Upper lobe of left lung (tissue), 6 donors: ENCODE data around the gene INTS4. TPM values are rescaled to one million over a fixed set of nuclear protein-coding genes. Genes with fewer than 3 reads are reported as not detected.

Experiments
- ATAC-seq, 2 donors: fragments of 200-7000 bp; cut with Tn5 transposase; one replicate each; pipeline ENCODE4 v1.9.1; 2022; ENCODE audit warnings: mild to moderate bottlenecking in 2 of 2, moderate library complexity in 2 of 2; ENCODE audit not compliant: low FRiP score in 2 of 2
- DNase-seq, 2 donors: peaks; one replicate each; pipeline ENCODE4 v3.0.0-alpha.2; 2019 to 2020
- H3K27ac ChIP-seq, 4 donors: fragments of 200-600 bp; sonication (generic); one replicate each; pipeline ENCODE4 v1.5.1; 2016 to 2019
- H3K27me3 ChIP-seq, 4 donors: fragments of 200-600 bp; sonication (generic); one replicate each; pipeline ENCODE4 v1.5.1; 2017 to 2019
- H3K36me3 ChIP-seq, 4 donors: fragments of 200-600 bp; sonication (generic); one replicate each; pipeline ENCODE4 v1.5.1; 2016 to 2019
- H3K4me1 ChIP-seq, 4 donors: fragments of 200-600 bp; sonication (generic); one replicate each; pipeline ENCODE4 v1.5.1; 2018 to 2019
- H3K4me3 ChIP-seq, 4 donors: fragments of 200-600 bp; sonication (generic); one replicate each; pipeline ENCODE4 v1.5.1; 2017 to 2019; ENCODE audit warnings: mild to moderate bottlenecking in 2 of 4, moderate library complexity in 1 of 4
- H3K9me3 ChIP-seq, 4 donors: fragments of 200-600 bp; sonication (generic); one replicate each; pipeline ENCODE4 v1.5.1; 2018 to 2019
- EP300 ChIP-seq, 4 donors: sonication (generic); formaldehyde crosslinking; IDR thresholded peaks; one replicate each; pipeline ENCODE4 v1.5.1; 2017; ENCODE audit warnings: antibody characterized with exemption in 4 of 4, control low read depth in 2 of 4
- POLR2A ChIP-seq, 4 donors: fragments of 450-650 bp; IDR thresholded peaks; one replicate each; pipeline ENCODE4 v1.5.1; 2016 to 2017; ENCODE audit warnings: antibody characterized with exemption in 4 of 4, mild to moderate bottlenecking in 2 of 4
- POLR2AphosphoS5 ChIP-seq, 2 donors: sonication (generic); formaldehyde crosslinking; IDR thresholded peaks; one replicate each; pipeline ENCODE4 v1.5.1; 2017; ENCODE audit warnings: antibody characterized with exemption in 2 of 2
- WGBS, 2 donors: methylation state at CpG; one replicate each; pipeline ENCODE4 v1.1.5; 2017 to 2018; 5-methylcytosine and 5-hydroxymethylcytosine counted together
- small RNA-seq, 4 donors: library from RNA; depleted of rRNA; stranded (forward); fragments of <200 nt; gene quantifications; one replicate each; pipeline ENCODE3, GENCODE V24; 2016
- total RNA-seq, 6 donors: library from RNA; depleted of rRNA in 4 of 6; stranded (reverse); fragments of >200 nt in 4 of 6; gene quantifications; one replicate each; pipeline versions ENCODE4 v1.1.0 to v1.2.1, GENCODE V29; 2016 to 2021
- TF ChIP-seq, protein P1 (sequence below), 6 experiments: fragments of 450-650 bp in 4 of 6; fragments of 200-600 bp in 2 of 6; sonication (generic) in 2 of 6; IDR thresholded peaks; one replicate each; pipeline ENCODE4 v1.5.1; 2016 to 2019; ENCODE audit warnings: antibody characterized with exemption in 6 of 6
- donor health status: DM: no; HTN: no; CAD: no; lungs with moderate emphysema.
- donor health status: DM: no; HTN: yes; CAD: no; lungs with severe emphysema.

Gene INTS4
- total RNA-seq, 6 donors from 2014 or later: 15.3 to 58.7 (median 28.8) TPM

DNA sequence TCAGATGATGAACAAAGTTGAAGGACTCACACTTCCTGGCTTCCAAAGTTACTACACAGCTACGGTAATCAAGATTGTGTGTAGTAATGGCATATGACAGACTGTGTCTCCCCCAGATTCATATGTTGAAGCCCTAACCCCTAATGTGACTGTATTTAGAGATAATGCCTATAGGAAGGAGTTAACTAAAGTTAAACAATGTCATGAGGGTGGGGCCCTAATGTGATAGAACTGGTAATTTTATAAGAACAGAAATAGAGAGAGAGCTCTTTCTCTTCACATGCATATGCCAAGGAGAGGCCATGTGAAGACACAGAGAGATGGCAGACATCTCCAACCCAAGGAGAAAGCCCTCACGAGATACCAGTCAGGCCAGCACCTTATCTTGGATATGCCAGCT lies 165.5 kb downstream of the INTS4 start:
- no peak for TF ChIP-seq POLR2AphosphoS5 (IDR thresholded peaks at IDR 0.05)
- TF ChIP-seq POLR2A (IDR thresholded peaks at IDR 0.05): no peak
- TF ChIP-seq EP300 (IDR thresholded peaks at IDR 0.05): no peak
- TF ChIP-seq, protein P1, sequence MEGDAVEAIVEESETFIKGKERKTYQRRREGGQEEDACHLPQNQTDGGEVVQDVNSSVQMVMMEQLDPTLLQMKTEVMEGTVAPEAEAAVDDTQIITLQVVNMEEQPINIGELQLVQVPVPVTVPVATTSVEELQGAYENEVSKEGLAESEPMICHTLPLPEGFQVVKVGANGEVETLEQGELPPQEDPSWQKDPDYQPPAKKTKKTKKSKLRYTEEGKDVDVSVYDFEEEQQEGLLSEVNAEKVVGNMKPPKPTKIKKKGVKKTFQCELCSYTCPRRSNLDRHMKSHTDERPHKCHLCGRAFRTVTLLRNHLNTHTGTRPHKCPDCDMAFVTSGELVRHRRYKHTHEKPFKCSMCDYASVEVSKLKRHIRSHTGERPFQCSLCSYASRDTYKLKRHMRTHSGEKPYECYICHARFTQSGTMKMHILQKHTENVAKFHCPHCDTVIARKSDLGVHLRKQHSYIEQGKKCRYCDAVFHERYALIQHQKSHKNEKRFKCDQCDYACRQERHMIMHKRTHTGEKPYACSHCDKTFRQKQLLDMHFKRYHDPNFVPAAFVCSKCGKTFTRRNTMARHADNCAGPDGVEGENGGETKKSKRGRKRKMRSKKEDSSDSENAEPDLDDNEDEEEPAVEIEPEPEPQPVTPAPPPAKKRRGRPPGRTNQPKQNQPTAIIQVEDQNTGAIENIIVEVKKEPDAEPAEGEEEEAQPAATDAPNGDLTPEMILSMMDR (IDR thresholded peaks at IDR 0.05): no peak
- no peaks in the 10 kb centered on the region for H3K27me3 ChIP-seq
- ATAC-seq (no peak), DNase-seq (no peak)
- 89 to 93% methylated on average over 2 of the region's 2 CpGs for WGBS, 2 donors
- no peaks in the 10 kb centered on the region for H3K9me3 ChIP-seq
- H3K4me3 ChIP-seq: no peak overlapping the region
- H3K4me1 ChIP-seq: peaks cover 0 to 4% (median 3%) of the 10 kb centered on the region in 4 donors
- no peaks in the 10 kb centered on the region for H3K36me3 ChIP-seq
- no peak overlapping the region for H3K27ac ChIP-seq

Small RNAs within 50 kb of the gene (small RNA-seq; reads per million reads assigned to genes)
- 0 reads per million in 4 donors for gene AP002812.4

Other genes with a start within 250 kb of the INTS4 start
- 100 to 1,000 TPM in 1 of 6 donors, 10 to 100 TPM in 5; 36.2 to 136 (median 71.2) TPM for gene RSF1, start 173.9 kb downstream of the INTS4 start, total RNA-seq
- 10 to 100 TPM in 5 of 6 donors, not detected in 1; 26.2 to 36.1 (median 29.3) TPM for gene AAMDC, start 173.5 kb downstream of the INTS4 start, total RNA-seq
- 10 to 100 TPM; 10.3 to 28.6 (median 24.3) TPM for gene KCTD14, start 28.6 kb upstream of the INTS4 start, total RNA-seq
- gene THRSP, start 69.2 kb upstream of the INTS4 start, total RNA-seq: under 1 TPM in 1 of 6 donors, not detected in 5; 0.17 TPM
- 100 to 1,000 TPM in 3 of 6 donors, 10 to 100 TPM in 3; 19.9 to 155 (median 91.4) TPM for gene NDUFC2, start 85.2 kb upstream of the INTS4 start, total RNA-seq
- 10 to 100 TPM in 5 of 6 donors, 1 to 10 TPM in 1; 5.2 to 31.4 (median 23.0) TPM for gene ALG8, start 145.0 kb upstream of the INTS4 start, total RNA-seq
- 10 to 100 TPM in 4 of 6 donors, 1 to 10 TPM in 2; 8.4 to 18.9 (median 10.7) TPM for gene KCTD21, start 194.0 kb upstream of the INTS4 start, total RNA-seq
- gene USP35, start 194.3 kb upstream of the INTS4 start, total RNA-seq: 10 to 100 TPM in 2 of 6 donors, 1 to 10 TPM in 4; 5.8 to 37.7 (median 8.0) TPM